ENCODE results near the gene MED7.

The MED7 gene

GRCh38 chr5:157157293-157157891, 14.7 kb upstream of the MED7 start:
- TF ChIP-seq TEAD4 (IDR thresholded peaks at IDR 0.05) (no peak), REST (IDR thresholded peaks at IDR 0.05; ENCODE audit: low read depth) (no peak), TCF12 (IDR thresholded peaks at IDR 0.05; ENCODE audit: low read depth) (no peak), FOXM1 (IDR thresholded peaks at IDR 0.05; ENCODE audit: borderline replicate concordance, low read depth) (no peak), YY1 (IDR thresholded peaks at IDR 0.05; ENCODE audit: low read depth) (no peak)

- TF ChIP-seq YY1 (IDR thresholded peaks at IDR 0.05; ENCODE audit: low read depth), result no peak
- TF ChIP-seq EP300 (IDR thresholded peaks at IDR 0.05; ENCODE audit: borderline replicate concordance), result no peak
- TF ChIP-seq CEBPB (IDR thresholded peaks at IDR 0.05), result no peak
- TF ChIP-seq TAF1 (IDR thresholded peaks at IDR 0.05; ENCODE audit: low read depth), result no peak
- TF ChIP-seq MAX (IDR thresholded peaks at IDR 0.05), result no peak
- no peak for TF ChIP-seq CREB1 (IDR thresholded peaks at IDR 0.05; ENCODE audit: low read depth)
- TF ChIP-seq ZBTB7A (IDR thresholded peaks at IDR 0.05; ENCODE audit: low read depth), result no peak
- no peak for TF ChIP-seq REST (IDR thresholded peaks at IDR 0.05; ENCODE audit: low read depth)
- no peak for TF ChIP-seq TEAD4 (IDR thresholded peaks at IDR 0.05)
- TF ChIP-seq RAD21 (IDR thresholded peaks at IDR 0.05; ENCODE audit: low read depth), result no peak
- no peak for TF ChIP-seq FOXM1 (IDR thresholded peaks at IDR 0.05; ENCODE audit: borderline replicate concordance, low read depth)
- TF ChIP-seq EGR1 (IDR thresholded peaks at IDR 0.05), result no peak
- no peak for TF ChIP-seq USF1 (IDR thresholded peaks at IDR 0.05)
- TF ChIP-seq NFIC (IDR thresholded peaks at IDR 0.05), result no peak
- TF ChIP-seq TCF12 (IDR thresholded peaks at IDR 0.05; ENCODE audit: low read depth), result no peak
Observed at GRCh38 chr5:157155297-157155696, 12.6 kb upstream of the MED7 start.

GRCh38 chr5:157150995-157151394, 8.3 kb upstream of the MED7 start:
- TF ChIP-seq REST (IDR thresholded peaks at IDR 0.05; ENCODE audit: low read depth) (no peak), USF1 (IDR thresholded peaks at IDR 0.05) (no peak), NFIC (IDR thresholded peaks at IDR 0.05) (no peak), TCF12 (IDR thresholded peaks at IDR 0.05; ENCODE audit: low read depth) (no peak), CEBPB (IDR thresholded peaks at IDR 0.05) (no peak), TAF1 (IDR thresholded peaks at IDR 0.05; ENCODE audit: low read depth) (no peak), CREB1 (IDR thresholded peaks at IDR 0.05; ENCODE audit: low read depth) (no peak), ZBTB7A (IDR thresholded peaks at IDR 0.05; ENCODE audit: low read depth) (no peak), EP300 (IDR thresholded peaks at IDR 0.05; ENCODE audit: borderline replicate concordance) (no peak), YY1 (IDR thresholded peaks at IDR 0.05; ENCODE audit: low read depth) (no peak), TEAD4 (IDR thresholded peaks at IDR 0.05) (no peak), MAX (IDR thresholded peaks at IDR 0.05) (no peak), EGR1 (IDR thresholded peaks at IDR 0.05) (no peak), RAD21 (IDR thresholded peaks at IDR 0.05; ENCODE audit: low read depth) (no peak), FOXM1 (IDR thresholded peaks at IDR 0.05; ENCODE audit: borderline replicate concordance, low read depth) (no peak)

GRCh38 chr5:157148734-157149615, 6.3 kb upstream of the MED7 start:
- TF ChIP-seq RAD21 (IDR thresholded peaks at IDR 0.05; ENCODE audit: low read depth) (peak; percentile 71), EP300 (IDR thresholded peaks at IDR 0.05; ENCODE audit: borderline replicate concordance) (no peak), TEAD4 (IDR thresholded peaks at IDR 0.05) (no peak)
